Measurements from ENCODE around the gene OPCML.

GRCh38 chr11:133552938-133553337, 20.6 kb upstream of the OPCML start:
- TF ChIP-seq CTCF (conservative IDR thresholded peaks at IDR 0.05) (no peak), EZH2 (IDR thresholded peaks at IDR 0.05; ENCODE audit: low read depth) (no peak)

Data from PC-9 (cell line).